NCI-H446 (cell line): Measurements from ENCODE around the gene FCHSD2.
"Not testable (repeated sequence)": the region's sequence is repeated elsewhere in the genome, so short reads cannot be mapped to it uniquely, and the experiment has no call there.

Experiments
- DNase-seq, 2 experiments: peaks; one replicate each; lab custom pipeline; 2025; lab: John Stamatoyannopoulos, UW

The FCHSD2 gene

GRCh38 chr11:73123892-73124291 lies 18.2 kb downstream of the FCHSD2 start:
- not testable (repeated sequence) for DNase-seq

- no peak for DNase-seq
Observed at GRCh38 chr11:73121692-73122091, 20.4 kb downstream of the FCHSD2 start.

GRCh38 chr11:73117071-73117470 lies 25.0 kb downstream of the FCHSD2 start:
- DNase-seq, result no peak

GRCh38 chr11:73116636-73117035 lies 25.5 kb downstream of the FCHSD2 start:
- DNase-seq, result no peak

- no peak for DNase-seq
Observed at GRCh38 chr11:73114835-73115220, 27.3 kb downstream of the FCHSD2 start.

GRCh38 chr11:73114110-73114834 lies 27.8 kb downstream of the FCHSD2 start:
- no peak for DNase-seq

GRCh38 chr11:73113426-73113825 lies 28.7 kb downstream of the FCHSD2 start:
- DNase-seq, result no peak

- DNase-seq, result no peak
Observed at GRCh38 chr11:73107597-73107996, 34.5 kb downstream of the FCHSD2 start.

GRCh38 chr11:73106347-73106746 lies 35.8 kb downstream of the FCHSD2 start:
- DNase-seq, result no peak

GRCh38 chr11:73100578-73100977 lies 41.5 kb downstream of the FCHSD2 start:
- DNase-seq, result no peak

GRCh38 chr11:73099512-73100266 lies 42.4 kb downstream of the FCHSD2 start:
- no peak for DNase-seq

GRCh38 chr11:73095613-73096012 lies 46.5 kb downstream of the FCHSD2 start:
- DNase-seq, result no peak

- DNase-seq, result no peak
Observed at GRCh38 chr11:73091521-73092305, 50.4 kb downstream of the FCHSD2 start.

GRCh38 chr11:73087730-73088129 lies 54.4 kb downstream of the FCHSD2 start:
- DNase-seq, result no peak

GRCh38 chr11:73085189-73085875 lies 56.8 kb downstream of the FCHSD2 start:
- no peak for DNase-seq

GRCh38 chr11:73078631-73079030 lies 63.5 kb downstream of the FCHSD2 start:
- DNase-seq, result no peak

GRCh38 chr11:73077454-73077853 lies 64.7 kb downstream of the FCHSD2 start:
- no peak for DNase-seq

- DNase-seq, result no peak
Observed at GRCh38 chr11:73074319-73074718, 67.8 kb downstream of the FCHSD2 start.

GRCh38 chr11:73072935-73073481 lies 69.1 kb downstream of the FCHSD2 start:
- DNase-seq, result no peak

- no peak for DNase-seq
Observed at GRCh38 chr11:73070653-73071052, 71.5 kb downstream of the FCHSD2 start.

GRCh38 chr11:73061857-73062424 lies 80.2 kb downstream of the FCHSD2 start:
- not testable (repeated sequence) for DNase-seq
